HG03520 (cell line): ENCODE data around the gene ENO3.
A peak's percentile ranks its signal among the peaks of the same experiment; 100 is the strongest.

ENCODE experiments used
- ATAC-seq: cut with Tn5 transposase; IDR thresholded peaks from one replicate; pipeline ENCODE4 v1.9.1; 2021; ENCODE audit warnings: mild to moderate bottlenecking, moderate library complexity; ENCODE audit not compliant: unreplicated experiment

The ENO3 gene

GRCh38 chr17:4936436-4936835, 14.5 kb upstream of the ENO3 start:
- ATAC-seq, result no peak

GRCh38 chr17:4937553-4937952, 13.4 kb upstream of the ENO3 start:
- ATAC-seq, result no peak

- ATAC-seq, result no peak
Measured at GRCh38 chr17:4938069-4938491, 12.8 kb upstream of the ENO3 start.

- no peak for ATAC-seq
Measured at GRCh38 chr17:4938688-4939545, 12.0 kb upstream of the ENO3 start.

- peak; percentile 5 for ATAC-seq
Measured at GRCh38 chr17:4939546-4939795, 11.4 kb upstream of the ENO3 start.

GRCh38 chr17:4939796-4940554, 10.9 kb upstream of the ENO3 start, which contains the start of the genes RNF167 and SLC25A11:
Gene RNF167 (plus strand): TSS chr17:4940268. CDS start chr17:4940910, 642 bp downstream.
Gene SLC25A11 (minus strand): TSS chr17:4940046. CDS start chr17:4939910, 136 bp downstream.
- peak; percentile 72 for ATAC-seq

- no peak for ATAC-seq
Measured at GRCh38 chr17:4940555-4941318, 10.2 kb upstream of the ENO3 start.

- no peak for ATAC-seq
Measured at GRCh38 chr17:4941319-4941610, 9.7 kb upstream of the ENO3 start.

- ATAC-seq, result no peak
Measured at GRCh38 chr17:4942760-4943508, 8.0 kb upstream of the ENO3 start.

- no peak for ATAC-seq
Measured at GRCh38 chr17:4944163-4944553, 6.8 kb upstream of the ENO3 start.

- no peak for ATAC-seq
Measured at GRCh38 chr17:4944554-4945175, 6.3 kb upstream of the ENO3 start.

- ATAC-seq, result no peak
Measured at GRCh38 chr17:4945176-4945943, 5.6 kb upstream of the ENO3 start.

- no peak for ATAC-seq
Measured at GRCh38 chr17:4945944-4946280, 5.0 kb upstream of the ENO3 start.

GRCh38 chr17:4946312-4946976, 4.5 kb upstream of the ENO3 start:
- ATAC-seq, result no peak

- ATAC-seq, result no peak
Measured at GRCh38 chr17:4947010-4947410, 3.9 kb upstream of the ENO3 start.

GRCh38 chr17:4947411-4948165, 3.3 kb upstream of the ENO3 start:
- ATAC-seq, result no peak

- no peak for ATAC-seq
Measured at GRCh38 chr17:4948166-4948930, 2.6 kb upstream of the ENO3 start, which contains the start of gene PFN1. Gene PFN1 (minus strand): TSS chr17:4948530. CDS start chr17:4948394, 136 bp downstream.

GRCh38 chr17:4948931-4949320, 2.0 kb upstream of the ENO3 start:
- peak; percentile 33 for ATAC-seq
